Type B pancreatic cell (in vitro differentiated cells): Measurements from ENCODE around the gene PRR33. TPM values are rescaled to one million over a fixed set of nuclear protein-coding genes. Genes with fewer than 3 reads are reported as not detected.

Source experiments
- DNase-seq: peaks from one replicate; pipeline ENCODE4 v3.0.0; 2021; ENCODE audit warnings: mixed read lengths; ENCODE audit not compliant: unreplicated experiment; ENCODE audit errors: extremely low spot score
- H3K27ac Mint-ChIP-seq: 2 replicates; pipeline ENCODE4 v1.8.0; 2021; ENCODE audit warnings: mild to moderate bottlenecking, mixed read lengths
- H3K27me3 Mint-ChIP-seq: 2 replicates; pipeline ENCODE4 v1.8.0; 2021; ENCODE audit warnings: mixed read lengths
- H3K36me3 Mint-ChIP-seq: 2 replicates; pipeline ENCODE4 v1.8.0; 2021; ENCODE audit warnings: mixed read lengths
- H3K4me1 Mint-ChIP-seq: one replicate; pipeline ENCODE4 v1.8.0; 2021; ENCODE audit warnings: mixed read lengths; ENCODE audit not compliant: unreplicated experiment
- H3K4me3 Mint-ChIP-seq: 2 replicates; pipeline ENCODE4 v1.8.0; 2021; ENCODE audit warnings: mild to moderate bottlenecking, mixed read lengths
- H3K9me3 Mint-ChIP-seq: 2 replicates; pipeline ENCODE4 v1.8.0; 2021; ENCODE audit warnings: mixed read lengths
- CTCF ChIP-seq: fragments of 200-600 bp; sonication (generic); conservative IDR thresholded peaks from 2 replicates; pipeline ENCODE4 v1.5.0; 2021; ENCODE audit warnings: antibody characterized with exemption, mild to moderate bottlenecking
- total RNA-seq: library from RNA; stranded (reverse); gene quantifications from 2 replicates; pipeline ENCODE4 v1.2.1, GENCODE V29; 2021; ENCODE audit warnings: low replicate concordance

Gene PRR33
- total RNA-seq, 1 donor from 2014 or later, result not detected

GRCh38 chr11:1893581-1894359, 2.1 kb upstream of the PRR33 start:
- no peak overlapping the region for H3K4me3 Mint-ChIP-seq
- DNase-seq, result no peak

GRCh38 chr11:1892558-1892957, 863 bp upstream of the PRR33 start:
- Mint-ChIP-seq H3K4me1 (no peaks in the 10 kb centered on the region), H3K9me3 (no peaks in the 10 kb centered on the region), H3K27me3 (no peaks in the 10 kb centered on the region), H3K27ac (no peak overlapping the region), H3K4me3 (no peak overlapping the region), H3K36me3 (no peaks in the 10 kb centered on the region)
- DNase-seq, result no peak
- TF ChIP-seq CTCF, result no peak

More at GRCh38 chr11:1893581-1894359, 2.1 kb upstream of the PRR33 start:
- Mint-ChIP-seq H3K4me1 (no peaks in the 10 kb centered on the region), H3K27ac (no peak overlapping the region), H3K36me3 (no peaks in the 10 kb centered on the region), H3K9me3 (no peaks in the 10 kb centered on the region), H3K27me3 (no peaks in the 10 kb centered on the region)
- TF ChIP-seq CTCF, result no peak

GRCh38 chr11:1892116-1892515, 421 bp upstream of the PRR33 start:
- Mint-ChIP-seq H3K36me3 (no peaks in the 10 kb centered on the region), H3K4me1 (no peaks in the 10 kb centered on the region), H3K9me3 (no peaks in the 10 kb centered on the region), H3K27ac (no peak overlapping the region), H3K4me3 (no peak overlapping the region), H3K27me3 (no peaks in the 10 kb centered on the region)
- no peak for TF ChIP-seq CTCF
- DNase-seq, result no peak

GRCh38 chr11:1890856-1891830, 552 bp downstream of the PRR33 start:
- Mint-ChIP-seq H3K4me3 (no peak overlapping the region), H3K27ac (no peak overlapping the region), H3K9me3 (no peaks in the 10 kb centered on the region), H3K27me3 (no peaks in the 10 kb centered on the region), H3K4me1 (no peaks in the 10 kb centered on the region), H3K36me3 (no peaks in the 10 kb centered on the region)
- DNase-seq, result peak; percentile 65
- no peak for TF ChIP-seq CTCF

GRCh38 chr11:1889941-1890855, 1.5 kb downstream of the PRR33 start:
- H3K27ac Mint-ChIP-seq, result no peak overlapping the region
- H3K36me3 Mint-ChIP-seq, result no peaks in the 10 kb centered on the region
- H3K4me1 Mint-ChIP-seq, result no peaks in the 10 kb centered on the region
- H3K4me3 Mint-ChIP-seq, result no peak overlapping the region
- DNase-seq, result peak; percentile 61
- no peaks in the 10 kb centered on the region for H3K9me3 Mint-ChIP-seq
- no peak for TF ChIP-seq CTCF
- no peaks in the 10 kb centered on the region for H3K27me3 Mint-ChIP-seq
